A549 treated with dexamethasone at 1 μM for 4 hours (cell line): ENCODE data around the gene BAG2. TPM values are rescaled to one million over a fixed set of nuclear protein-coding genes. Genes with fewer than 3 reads are reported as not detected.

Experiments
- total RNA-seq: library from RNA; stranded (reverse); fragments of 200-300 nt; extraction: Qiagen RNA extraction; gene quantifications from 5 replicates; pipeline ENCODE4 v1.2.3, GENCODE V29; 2022

BAG2 gene
- 6.1 to 7.0 TPM (median 6.7 TPM) in 5 replicates for total RNA-seq

GRCh38 chr6:57172136-57173055 is at the start of gene BAG2:
TSS of gene BAG2 (plus strand) at chr6:57172326. CDS start at chr6:57172698, 372 bp downstream.

GRCh38 chr6:57221936-57222742 is 50.0 kb downstream of the BAG2 start, which contains the start of gene RAB23:
TSS of gene RAB23 (minus strand) at chr6:57222307. CDS start at chr6:57210380, 11,927 bp downstream.

Other genes with a start within 250 kb of the BAG2 start
- gene BEND6, start 217.2 kb upstream of the BAG2 start, total RNA-seq: 0.82 to 1.4 TPM (median 1.2 TPM) in 5 replicates
- gene KIAA1586, start 125.6 kb upstream of the BAG2 start, total RNA-seq: 3.9 to 6.2 TPM (median 4.9 TPM) in 5 replicates
- 8.0 to 12.1 TPM (median 9.7 TPM) in 5 replicates for gene ZNF451, start 82.1 kb upstream of the BAG2 start, total RNA-seq
- 7.1 to 9.5 TPM (median 8.8 TPM) in 5 replicates for gene RAB23, start 50.0 kb downstream of the BAG2 start, total RNA-seq
- 11.2 to 13.5 TPM (median 13.1 TPM) in 5 replicates for gene PRIM2, start 145.3 kb downstream of the BAG2 start, total RNA-seq